ENCODE measurements around the gene MBD5.

MBD5 gene

GRCh38 chr2:148042219-148042618 is 21.3 kb downstream of the MBD5 start:
- no peak for DNase-seq (ENCODE audit: low read depth in 2 of 2)
- no peak overlapping the region for H3K4me3 ChIP-seq (replicated peaks in 1 of 2; ENCODE audit: low read depth in 2 of 2, low read length in 2 of 2)
- no peak for TF ChIP-seq CTCF (IDR thresholded peaks at IDR 0.05; ENCODE audit: low read depth, low read length)

GRCh38 chr2:148044322-148044721 is 23.4 kb downstream of the MBD5 start:
- no peak overlapping the region for H3K4me3 ChIP-seq (replicated peaks in 1 of 2; ENCODE audit: low read depth in 2 of 2, low read length in 2 of 2)
- no peak for TF ChIP-seq CTCF (IDR thresholded peaks at IDR 0.05; ENCODE audit: low read depth, low read length)
- DNase-seq (ENCODE audit: low read depth in 2 of 2), result no peak

- DNase-seq (ENCODE audit: low read depth in 2 of 2), result no peak
- TF ChIP-seq CTCF (IDR thresholded peaks at IDR 0.05; ENCODE audit: low read depth, low read length), result no peak
- H3K4me3 ChIP-seq (replicated peaks in 1 of 2; ENCODE audit: low read depth in 2 of 2, low read length in 2 of 2), result no peak overlapping the region
Observed at GRCh38 chr2:148046802-148047201, 25.9 kb downstream of the MBD5 start.

- no peak for TF ChIP-seq CTCF (IDR thresholded peaks at IDR 0.05; ENCODE audit: low read depth, low read length)
- H3K4me3 ChIP-seq (replicated peaks in 1 of 2; ENCODE audit: low read depth in 2 of 2, low read length in 2 of 2), result no peak overlapping the region
- peak; percentile 7 to 41 for DNase-seq (ENCODE audit: low read depth in 2 of 2)
Observed at GRCh38 chr2:148048475-148049221, 27.8 kb downstream of the MBD5 start.

GRCh38 chr2:148049284-148049683 is 28.4 kb downstream of the MBD5 start:
- TF ChIP-seq CTCF (IDR thresholded peaks at IDR 0.05; ENCODE audit: low read depth, low read length), result no peak
- no peak overlapping the region for H3K4me3 ChIP-seq (replicated peaks in 1 of 2; ENCODE audit: low read depth in 2 of 2, low read length in 2 of 2)
- DNase-seq (ENCODE audit: low read depth in 2 of 2), result no peak

GRCh38 chr2:148052687-148053086 is 31.8 kb downstream of the MBD5 start:
- H3K4me3 ChIP-seq (replicated peaks in 1 of 2; ENCODE audit: low read depth in 2 of 2, low read length in 2 of 2), result no peak overlapping the region
- no peak for DNase-seq (ENCODE audit: low read depth in 2 of 2)
- TF ChIP-seq CTCF (IDR thresholded peaks at IDR 0.05; ENCODE audit: low read depth, low read length), result no peak

- no peak for TF ChIP-seq CTCF (IDR thresholded peaks at IDR 0.05; ENCODE audit: low read depth, low read length)
- peak in 1 of 2 donors; percentile 50 for DNase-seq (ENCODE audit: low read depth in 2 of 2)
- no peak overlapping the region for H3K4me3 ChIP-seq (replicated peaks in 1 of 2; ENCODE audit: low read depth in 2 of 2, low read length in 2 of 2)
Observed at GRCh38 chr2:148058641-148059040, 37.8 kb downstream of the MBD5 start.

Measured in cardiac fibroblast (primary cell).